A673 (cell line): ENCODE measurements around the gene PAX7.

ENCODE experiments used
- EZH2 ChIP-seq: fragments of 200-600 bp; sonication (generic); IDR thresholded peaks from 2 replicates; pipeline ENCODE4 v1.6.1; 2017; ENCODE audit warnings: borderline replicate concordance, low read depth, mild to moderate bottlenecking, mixed read lengths, antibody characterized with exemption, low read length; ENCODE audit not compliant: poor library complexity, severe bottlenecking
- TF ChIP-seq, protein P1 (sequence below): fragments of 300-800, 200-600 bp; sonication (generic); conservative IDR thresholded peaks from 2 replicates; pipeline ENCODE4 v1.5.1; 2017; ENCODE audit warnings: low read depth, mild to moderate bottlenecking, antibody characterized with exemption, low read length, moderate library complexity, mixed read lengths

DNA sequence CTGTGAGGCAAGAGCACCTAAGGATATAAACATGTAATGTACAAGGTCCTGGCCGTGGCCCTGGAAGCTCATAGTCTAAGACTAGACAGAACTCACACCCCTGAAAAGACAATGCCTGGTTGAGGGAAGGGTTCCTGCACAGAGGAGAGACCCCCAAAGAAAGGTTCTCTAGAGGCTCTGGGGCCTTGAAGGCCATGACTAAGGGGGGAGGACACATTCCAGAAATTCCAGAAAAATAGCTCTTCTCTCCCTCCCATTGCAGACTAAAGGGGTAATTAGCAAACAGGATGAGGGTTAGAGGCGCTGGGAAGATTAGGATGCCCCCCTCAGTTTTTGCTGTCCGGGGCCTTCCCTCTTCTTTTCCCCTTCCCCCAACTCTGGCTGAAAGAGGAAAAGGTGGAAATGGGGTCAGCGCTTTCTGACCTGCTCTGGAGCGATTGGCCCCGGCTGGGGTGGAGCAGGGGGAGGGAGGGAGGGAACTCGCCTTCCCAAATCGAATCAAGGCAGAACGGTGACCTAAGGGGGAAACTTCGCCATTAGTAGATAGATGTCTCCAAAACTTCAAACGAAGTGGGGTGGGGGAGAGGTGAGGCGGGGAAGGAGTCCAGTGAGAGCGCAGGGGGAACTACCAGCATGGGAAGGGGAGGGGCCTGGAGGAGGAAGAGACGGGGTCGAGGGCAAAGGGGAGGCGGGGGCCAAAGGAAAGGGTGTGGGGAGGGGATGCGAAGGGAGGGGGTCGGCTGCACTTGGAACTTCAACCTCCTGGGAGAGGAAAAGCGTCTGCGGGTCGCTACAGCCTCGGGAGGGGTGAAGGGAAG, 11.8 kb downstream of the PAX7 start:
- TF ChIP-seq, protein P1, sequence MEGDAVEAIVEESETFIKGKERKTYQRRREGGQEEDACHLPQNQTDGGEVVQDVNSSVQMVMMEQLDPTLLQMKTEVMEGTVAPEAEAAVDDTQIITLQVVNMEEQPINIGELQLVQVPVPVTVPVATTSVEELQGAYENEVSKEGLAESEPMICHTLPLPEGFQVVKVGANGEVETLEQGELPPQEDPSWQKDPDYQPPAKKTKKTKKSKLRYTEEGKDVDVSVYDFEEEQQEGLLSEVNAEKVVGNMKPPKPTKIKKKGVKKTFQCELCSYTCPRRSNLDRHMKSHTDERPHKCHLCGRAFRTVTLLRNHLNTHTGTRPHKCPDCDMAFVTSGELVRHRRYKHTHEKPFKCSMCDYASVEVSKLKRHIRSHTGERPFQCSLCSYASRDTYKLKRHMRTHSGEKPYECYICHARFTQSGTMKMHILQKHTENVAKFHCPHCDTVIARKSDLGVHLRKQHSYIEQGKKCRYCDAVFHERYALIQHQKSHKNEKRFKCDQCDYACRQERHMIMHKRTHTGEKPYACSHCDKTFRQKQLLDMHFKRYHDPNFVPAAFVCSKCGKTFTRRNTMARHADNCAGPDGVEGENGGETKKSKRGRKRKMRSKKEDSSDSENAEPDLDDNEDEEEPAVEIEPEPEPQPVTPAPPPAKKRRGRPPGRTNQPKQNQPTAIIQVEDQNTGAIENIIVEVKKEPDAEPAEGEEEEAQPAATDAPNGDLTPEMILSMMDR: no peak
- TF ChIP-seq EZH2: no peak
